Vagina (tissue), 2 donors: ENCODE results near the gene MPRIP.

Source experiments
- CTCF ChIP-seq, 3 experiments: fragments of 450-650 bp in 2 of 3; fragments of 200-600 bp in 1 of 3; sonication (generic) in 1 of 3; IDR thresholded peaks; one replicate each; pipeline ENCODE4 v1.5.1; 2017 to 2019; ENCODE audit warnings: antibody characterized with exemption in 3 of 3, mild to moderate bottlenecking in 2 of 3, moderate library complexity in 2 of 3
- POLR2A ChIP-seq, 2 donors: fragments of 450-650 bp; IDR thresholded peaks; one replicate each; pipeline ENCODE4 v1.6.1; 2017; ENCODE audit warnings: antibody characterized with exemption in 2 of 2, mild to moderate bottlenecking in 2 of 2, moderate library complexity in 2 of 2
- POLR2AphosphoS5 ChIP-seq, 2 donors: sonication (generic); formaldehyde crosslinking; IDR thresholded peaks; one replicate each; pipeline ENCODE4 v1.9.0; 2017; ENCODE audit warnings: antibody characterized with exemption in 2 of 2, mild to moderate bottlenecking in 2 of 2, low read depth in 1 of 2; ENCODE audit not compliant: insufficient read depth in 1 of 2

DNA sequence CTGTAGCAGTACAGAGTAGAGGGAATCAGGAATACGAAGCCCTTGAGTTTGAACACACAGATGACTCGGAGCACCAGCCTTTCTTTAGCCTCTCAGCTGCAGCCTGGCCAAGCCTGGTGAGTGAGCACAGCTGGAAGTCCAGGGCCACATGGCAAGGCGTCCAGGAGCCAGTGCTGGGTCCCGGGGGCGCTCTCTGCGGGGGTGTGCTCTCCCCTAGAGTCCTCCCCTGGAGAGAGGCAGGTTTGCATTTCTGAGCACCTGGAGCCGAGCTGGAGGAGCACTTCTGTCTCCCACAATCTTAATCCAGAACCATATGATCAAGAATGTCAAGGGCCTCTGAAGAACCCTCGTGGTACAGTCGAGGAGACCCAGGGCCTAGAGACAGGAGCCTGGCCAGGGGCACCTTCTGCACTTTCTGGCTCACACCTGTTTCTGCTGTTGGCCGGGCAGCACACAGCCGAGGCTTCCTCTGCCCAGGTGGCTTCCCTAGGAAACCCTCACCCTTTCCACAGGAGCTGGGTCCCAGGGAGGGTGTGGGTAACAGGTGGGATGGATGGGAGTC lies 85.6 kb downstream of the MPRIP start:
- TF ChIP-seq POLR2AphosphoS5 (IDR thresholded peaks at IDR 0.05; ENCODE audit: insufficient read depth in 1 of 2, low read depth in 1 of 2) (no peak), CTCF (IDR thresholded peaks at IDR 0.05) (no peak), POLR2A (IDR thresholded peaks at IDR 0.05) (no peak)
